PFSK-1 (cell line): ENCODE data around the gene LRBA.

Experiments used
- POLR2AphosphoS5 ChIP-seq: IDR thresholded peaks from 2 replicates; pipeline ENCODE4 v1.6.1; 2012; ENCODE audit warnings: low read depth, mild to moderate bottlenecking, control low read depth, low read length, moderate library complexity
- TAF1 ChIP-seq: IDR thresholded peaks from 2 replicates; pipeline ENCODE4 v1.6.1; 2012; ENCODE audit warnings: low read length, control low read depth, borderline replicate concordance; ENCODE audit not compliant: insufficient read depth
- TF ChIP-seq, protein P1 (sequence below), 2 experiments: IDR thresholded peaks; 2 replicates each; pipeline versions ENCODE4 v1.6.1 to v1.8.0; 2011 to 2012; ENCODE audit warnings: low read depth in 2 of 2, low read length in 2 of 2, control low read depth in 1 of 2, inconsistent platforms in 1 of 2, mild to moderate bottlenecking in 1 of 2, moderate library complexity in 1 of 2; ENCODE audit not compliant: insufficient read depth in 1 of 2

DNA sequence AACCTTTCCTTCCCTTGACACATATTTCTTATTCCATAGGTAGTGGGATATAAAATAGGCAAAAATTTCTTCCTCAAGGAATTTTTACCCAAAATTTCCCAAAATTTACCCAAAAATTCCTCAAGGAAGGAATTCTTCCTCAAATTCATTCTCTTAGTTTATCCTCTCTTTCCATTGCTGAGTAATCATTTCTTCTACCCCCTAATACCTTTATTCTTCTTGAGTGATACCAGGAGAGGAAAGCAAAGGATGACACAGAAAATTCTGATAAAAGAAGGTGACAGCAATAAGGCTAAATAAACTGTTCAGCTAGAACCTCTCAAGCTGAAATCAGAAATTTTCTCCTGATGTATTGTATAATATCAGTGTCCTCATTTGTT, 624.6 kb downstream of the LRBA start:
- TF ChIP-seq, protein P1, sequence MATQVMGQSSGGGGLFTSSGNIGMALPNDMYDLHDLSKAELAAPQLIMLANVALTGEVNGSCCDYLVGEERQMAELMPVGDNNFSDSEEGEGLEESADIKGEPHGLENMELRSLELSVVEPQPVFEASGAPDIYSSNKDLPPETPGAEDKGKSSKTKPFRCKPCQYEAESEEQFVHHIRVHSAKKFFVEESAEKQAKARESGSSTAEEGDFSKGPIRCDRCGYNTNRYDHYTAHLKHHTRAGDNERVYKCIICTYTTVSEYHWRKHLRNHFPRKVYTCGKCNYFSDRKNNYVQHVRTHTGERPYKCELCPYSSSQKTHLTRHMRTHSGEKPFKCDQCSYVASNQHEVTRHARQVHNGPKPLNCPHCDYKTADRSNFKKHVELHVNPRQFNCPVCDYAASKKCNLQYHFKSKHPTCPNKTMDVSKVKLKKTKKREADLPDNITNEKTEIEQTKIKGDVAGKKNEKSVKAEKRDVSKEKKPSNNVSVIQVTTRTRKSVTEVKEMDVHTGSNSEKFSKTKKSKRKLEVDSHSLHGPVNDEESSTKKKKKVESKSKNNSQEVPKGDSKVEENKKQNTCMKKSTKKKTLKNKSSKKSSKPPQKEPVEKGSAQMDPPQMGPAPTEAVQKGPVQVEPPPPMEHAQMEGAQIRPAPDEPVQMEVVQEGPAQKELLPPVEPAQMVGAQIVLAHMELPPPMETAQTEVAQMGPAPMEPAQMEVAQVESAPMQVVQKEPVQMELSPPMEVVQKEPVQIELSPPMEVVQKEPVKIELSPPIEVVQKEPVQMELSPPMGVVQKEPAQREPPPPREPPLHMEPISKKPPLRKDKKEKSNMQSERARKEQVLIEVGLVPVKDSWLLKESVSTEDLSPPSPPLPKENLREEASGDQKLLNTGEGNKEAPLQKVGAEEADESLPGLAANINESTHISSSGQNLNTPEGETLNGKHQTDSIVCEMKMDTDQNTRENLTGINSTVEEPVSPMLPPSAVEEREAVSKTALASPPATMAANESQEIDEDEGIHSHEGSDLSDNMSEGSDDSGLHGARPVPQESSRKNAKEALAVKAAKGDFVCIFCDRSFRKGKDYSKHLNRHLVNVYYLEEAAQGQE (IDR thresholded peaks at IDR 0.05; ENCODE audit: insufficient read depth in 1 of 2, low read depth in 2 of 2, low read length in 2 of 2): no peak
- TF ChIP-seq POLR2AphosphoS5 (no peak), TAF1 (no peak)
